ENCODE data around the gene RNF26. TPM values are rescaled to one million over a fixed set of nuclear protein-coding genes. Genes with fewer than 3 reads are reported as not detected.

Gene RNF26
- total RNA-seq, 4 donors from 2014 or later: 6.7 to 16.8 (median 13.1) TPM

DNA sequence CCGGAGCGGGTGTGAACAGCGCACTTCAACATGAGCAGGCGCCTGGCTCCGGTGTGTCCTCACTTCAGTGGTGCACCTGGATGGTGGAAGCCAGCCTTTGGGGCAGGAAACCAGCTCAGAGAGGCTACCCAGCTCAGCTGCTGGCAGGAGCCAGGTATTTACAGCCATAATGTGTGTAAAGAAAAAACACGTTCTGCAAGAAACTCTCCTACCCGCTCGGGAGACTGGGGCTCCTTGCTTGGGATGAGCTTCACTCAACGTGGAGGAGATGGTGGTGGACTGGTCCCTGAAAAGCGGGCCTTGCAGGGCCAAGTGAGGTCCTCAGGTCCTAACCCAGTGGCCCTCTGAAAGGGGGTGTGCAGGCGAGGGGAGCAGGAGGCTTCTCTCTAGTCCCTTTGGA lies 24.9 kb upstream of the RNF26 start:
- H3K4me3 ChIP-seq (ENCODE audit: low read depth, poor library complexity, severe bottlenecking): no peak overlapping the region
- TF ChIP-seq, protein P1, sequence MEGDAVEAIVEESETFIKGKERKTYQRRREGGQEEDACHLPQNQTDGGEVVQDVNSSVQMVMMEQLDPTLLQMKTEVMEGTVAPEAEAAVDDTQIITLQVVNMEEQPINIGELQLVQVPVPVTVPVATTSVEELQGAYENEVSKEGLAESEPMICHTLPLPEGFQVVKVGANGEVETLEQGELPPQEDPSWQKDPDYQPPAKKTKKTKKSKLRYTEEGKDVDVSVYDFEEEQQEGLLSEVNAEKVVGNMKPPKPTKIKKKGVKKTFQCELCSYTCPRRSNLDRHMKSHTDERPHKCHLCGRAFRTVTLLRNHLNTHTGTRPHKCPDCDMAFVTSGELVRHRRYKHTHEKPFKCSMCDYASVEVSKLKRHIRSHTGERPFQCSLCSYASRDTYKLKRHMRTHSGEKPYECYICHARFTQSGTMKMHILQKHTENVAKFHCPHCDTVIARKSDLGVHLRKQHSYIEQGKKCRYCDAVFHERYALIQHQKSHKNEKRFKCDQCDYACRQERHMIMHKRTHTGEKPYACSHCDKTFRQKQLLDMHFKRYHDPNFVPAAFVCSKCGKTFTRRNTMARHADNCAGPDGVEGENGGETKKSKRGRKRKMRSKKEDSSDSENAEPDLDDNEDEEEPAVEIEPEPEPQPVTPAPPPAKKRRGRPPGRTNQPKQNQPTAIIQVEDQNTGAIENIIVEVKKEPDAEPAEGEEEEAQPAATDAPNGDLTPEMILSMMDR (IDR thresholded peaks at IDR 0.05): no peak
- TF ChIP-seq POLR2A (IDR thresholded peaks at IDR 0.05): no peak
- WGBS, 2 donors: 77 to 78% methylated on average over 11 of the region's 11 CpGs
- no peak for DNase-seq (ENCODE audit: low spot score in 2 of 2)
- intact Hi-C loops (cut with DNase I; ENCODE audit: low total_unique reads): no loop called here

DNA sequence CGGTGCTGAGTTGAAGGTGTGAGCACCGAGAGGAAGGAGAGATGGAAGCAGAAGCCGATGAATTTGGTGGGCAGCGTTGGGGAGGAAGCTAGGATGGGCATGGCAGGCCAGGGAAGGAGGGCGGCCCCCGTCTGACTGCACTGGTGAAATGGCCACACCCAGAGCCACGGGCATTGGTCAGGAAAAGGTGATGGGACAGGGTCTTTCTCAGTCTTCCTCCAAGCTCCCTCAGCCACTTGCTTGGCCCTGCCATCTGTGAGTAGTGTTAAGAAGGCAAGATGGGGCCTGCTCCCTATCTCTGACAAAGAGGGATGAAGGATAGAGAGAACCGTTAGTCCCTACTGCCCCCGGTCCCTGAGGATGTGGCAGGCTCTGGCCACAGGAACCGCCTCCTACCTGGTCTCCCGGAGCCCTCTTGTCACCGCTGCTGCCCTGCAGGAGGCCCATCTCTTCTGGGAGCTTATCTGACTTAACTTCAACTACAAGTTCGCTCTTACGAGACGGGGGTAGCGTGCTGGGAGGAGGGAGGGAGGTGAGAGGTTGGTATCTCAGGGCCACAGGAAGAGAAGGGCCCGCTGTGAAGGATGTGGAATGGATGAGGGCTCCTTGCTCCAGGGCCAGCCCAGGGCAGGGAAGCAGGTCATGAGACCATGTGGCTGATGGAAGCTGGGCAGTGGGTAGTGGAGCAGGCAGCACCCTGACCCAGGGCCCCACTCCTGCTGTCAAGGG lies 24.2 kb upstream of the RNF26 start:
- 89 to 90% methylated on average over 17 of the region's 17 CpGs for WGBS, 2 donors

DNA sequence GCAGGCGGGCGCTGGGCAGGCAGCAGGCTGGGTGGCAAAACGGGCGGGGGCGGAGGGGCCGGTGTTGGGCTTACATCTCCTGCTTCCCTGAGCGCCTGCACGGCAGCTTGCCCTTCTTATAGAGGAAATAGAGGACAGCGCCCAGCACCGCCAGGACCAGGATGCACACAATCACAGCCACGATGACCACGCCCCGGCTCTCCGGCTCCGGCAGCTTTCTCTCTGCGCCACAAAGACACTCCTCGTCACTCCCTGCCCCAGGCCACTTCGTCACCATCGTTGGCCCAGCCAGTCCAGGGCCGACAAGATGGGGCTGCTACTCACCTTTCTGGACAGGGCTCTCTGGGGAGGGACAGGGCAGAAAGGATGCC lies 23.7 kb upstream of the RNF26 start:
- H3K4me3 ChIP-seq (ENCODE audit: low read depth, poor library complexity, severe bottlenecking): no peak overlapping the region
- intact Hi-C loops (cut with DNase I; ENCODE audit: low total_unique reads): no loop called here
- DNase-seq (ENCODE audit: low spot score in 2 of 2): no peak
- TF ChIP-seq, protein P1 (IDR thresholded peaks at IDR 0.05): no peak
- no peak for TF ChIP-seq POLR2A (IDR thresholded peaks at IDR 0.05)
- WGBS, 2 donors: 66 to 69% methylated on average over 19 to 20 of the region's 20 CpGs

More for the DNA sequence above, 24.2 kb upstream of the RNF26 start:
- intact Hi-C loops (cut with DNase I; ENCODE audit: low total_unique reads): no loop called here
- TF ChIP-seq, protein P1 (IDR thresholded peaks at IDR 0.05): no peak
- TF ChIP-seq POLR2A (IDR thresholded peaks at IDR 0.05): no peak
- H3K4me3 ChIP-seq (ENCODE audit: low read depth, poor library complexity, severe bottlenecking): no peak overlapping the region
- DNase-seq (ENCODE audit: low spot score in 2 of 2): no peak

DNA sequence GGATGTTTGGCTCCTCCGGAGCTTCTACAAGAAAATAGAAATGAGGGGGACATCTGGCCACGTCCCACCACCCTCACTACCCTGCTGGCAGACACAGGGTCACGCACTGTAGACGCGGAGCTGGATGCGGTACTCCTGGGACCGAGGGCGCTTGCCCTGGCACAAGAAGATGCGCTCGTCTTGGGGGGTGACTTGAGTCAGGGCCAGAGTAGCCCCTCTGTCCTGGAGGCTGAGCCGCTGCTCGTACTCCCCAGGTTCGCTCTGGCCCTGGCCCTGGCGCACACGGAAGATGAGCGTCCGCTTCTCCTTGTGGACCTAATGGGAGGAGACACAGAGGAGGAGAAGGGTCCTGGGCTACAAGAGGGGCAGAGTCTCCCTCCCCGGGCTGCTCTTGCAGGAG lies 19.6 kb upstream of the RNF26 start:
- DNase-seq (ENCODE audit: low spot score in 2 of 2): no peak
- H3K4me3 ChIP-seq (ENCODE audit: low read depth, poor library complexity, severe bottlenecking): no peak overlapping the region
- TF ChIP-seq, protein P1 (IDR thresholded peaks at IDR 0.05): no peak
- no peak for TF ChIP-seq POLR2A (IDR thresholded peaks at IDR 0.05)
- intact Hi-C loops (cut with DNase I; ENCODE audit: low total_unique reads): no loop called here
- WGBS, 2 donors: 66 to 79% methylated on average over 9 to 18 of the region's 18 CpGs

DNA sequence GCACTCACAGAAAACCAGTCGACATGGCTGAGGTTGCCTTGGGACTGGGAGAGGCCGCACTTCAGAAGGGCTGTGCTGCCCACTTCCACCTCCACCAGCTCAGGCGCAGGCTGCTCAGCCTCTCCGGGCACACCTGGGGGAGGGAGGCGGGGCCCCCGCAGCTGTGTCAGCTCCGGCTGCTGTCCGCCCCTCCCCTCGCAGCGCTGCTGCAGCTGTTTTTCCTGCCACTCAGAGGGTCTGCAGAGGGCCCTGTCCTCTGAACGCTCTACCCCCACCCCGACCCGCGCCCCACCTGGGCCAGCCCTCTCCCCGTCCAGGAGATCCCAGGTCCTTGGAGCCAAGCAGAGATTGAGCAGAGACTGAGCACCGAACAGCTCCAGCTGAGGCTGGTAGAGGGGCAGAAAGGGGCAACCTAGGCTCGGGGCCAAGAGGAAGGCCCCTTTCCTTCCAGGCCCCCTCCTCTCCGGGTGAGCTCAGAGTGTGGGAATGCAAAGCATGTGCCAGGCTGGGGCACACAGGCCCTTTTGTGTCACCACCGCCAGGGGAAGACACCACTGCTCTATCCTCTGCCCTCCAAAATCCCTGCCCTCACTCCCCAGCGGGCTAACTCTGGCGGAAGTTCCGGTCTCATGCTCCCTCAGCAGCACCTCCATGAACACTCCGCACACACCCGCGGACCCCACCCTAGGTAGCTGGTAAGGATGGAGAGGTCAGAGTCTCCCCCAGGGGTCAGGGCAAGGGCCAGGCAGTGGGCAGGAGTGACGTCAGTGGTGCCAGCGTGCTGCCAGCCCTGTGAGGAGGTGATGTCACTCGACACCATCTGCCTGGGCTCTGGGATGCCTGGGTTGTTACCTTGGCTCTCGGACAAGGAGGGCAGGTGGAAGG lies 19.0 kb upstream of the RNF26 start:
- WGBS, 2 donors: 7 to 9% methylated on average over 18 to 22 of the region's 29 CpGs
- DNase-seq (ENCODE audit: low spot score in 2 of 2): no peak
- intact Hi-C loops (cut with DNase I; ENCODE audit: low total_unique reads): no loop called here
- no peak overlapping the region for H3K4me3 ChIP-seq (ENCODE audit: low read depth, poor library complexity, severe bottlenecking)
- TF ChIP-seq, protein P1 (IDR thresholded peaks at IDR 0.05): no peak
- TF ChIP-seq POLR2A (IDR thresholded peaks at IDR 0.05): no peak

Measured in lower leg skin (tissue), 4 donors.